ENCODE data around the gene GNG4. TPM values are rescaled to one million over a fixed set of nuclear protein-coding genes. Genes with fewer than 3 reads are reported as not detected.

GNG4 gene
- total RNA-seq, 4 donors from 2014 or later = 1.1 to 6.3 (median 4.6) TPM

DNA sequence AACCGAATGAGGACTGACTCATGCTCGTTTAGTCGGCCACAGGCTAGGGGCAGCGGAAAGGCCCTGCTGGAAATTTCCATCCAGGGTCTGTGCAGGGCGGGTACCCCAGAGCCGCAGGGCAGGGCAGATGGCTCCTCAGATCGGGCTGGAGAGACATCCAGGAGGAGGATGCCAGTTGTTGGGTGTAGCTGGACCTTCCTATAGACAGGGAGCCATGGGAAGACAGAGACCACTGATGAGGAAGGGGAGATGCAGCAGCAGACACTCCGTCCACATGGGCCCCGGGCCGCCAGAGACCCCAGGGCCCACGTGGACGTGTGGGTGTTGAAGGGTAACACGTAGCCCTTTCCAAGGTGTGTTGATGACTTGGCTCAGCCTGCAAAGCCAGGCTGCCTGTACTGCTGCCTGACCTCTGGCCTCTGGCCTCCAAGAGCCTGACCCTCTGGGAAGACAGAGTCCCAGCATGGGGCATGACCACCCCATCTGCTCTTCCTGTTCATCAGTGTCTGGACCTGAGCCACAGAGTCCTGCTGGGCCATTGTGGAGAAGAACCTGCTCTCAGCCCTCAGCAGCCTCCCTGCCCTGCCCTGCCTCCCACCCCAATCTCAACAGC is 4.8 kb downstream of the GNG4 start:
- H3K27ac ChIP-seq = no peak overlapping the region
- DNase-seq = no peak
- no peaks in the 10 kb centered on the region for H3K36me3 ChIP-seq
- WGBS, 2 donors = 70 to 75% methylated on average over 2 to 7 of the region's 13 CpGs
- intact Hi-C loops (cut with DNase I) = no loop called here
- no peak overlapping the region for H3K4me3 ChIP-seq
- peaks cover 0 to 60% (median 6%) of the 10 kb centered on the region in 4 donors for H3K27me3 ChIP-seq
- peaks cover 10 to 38% (median 17%) of the 10 kb centered on the region in 3 donors for H3K4me1 ChIP-seq
- H3K9me3 ChIP-seq = no peaks in the 10 kb centered on the region
- TF ChIP-seq, protein P1, sequence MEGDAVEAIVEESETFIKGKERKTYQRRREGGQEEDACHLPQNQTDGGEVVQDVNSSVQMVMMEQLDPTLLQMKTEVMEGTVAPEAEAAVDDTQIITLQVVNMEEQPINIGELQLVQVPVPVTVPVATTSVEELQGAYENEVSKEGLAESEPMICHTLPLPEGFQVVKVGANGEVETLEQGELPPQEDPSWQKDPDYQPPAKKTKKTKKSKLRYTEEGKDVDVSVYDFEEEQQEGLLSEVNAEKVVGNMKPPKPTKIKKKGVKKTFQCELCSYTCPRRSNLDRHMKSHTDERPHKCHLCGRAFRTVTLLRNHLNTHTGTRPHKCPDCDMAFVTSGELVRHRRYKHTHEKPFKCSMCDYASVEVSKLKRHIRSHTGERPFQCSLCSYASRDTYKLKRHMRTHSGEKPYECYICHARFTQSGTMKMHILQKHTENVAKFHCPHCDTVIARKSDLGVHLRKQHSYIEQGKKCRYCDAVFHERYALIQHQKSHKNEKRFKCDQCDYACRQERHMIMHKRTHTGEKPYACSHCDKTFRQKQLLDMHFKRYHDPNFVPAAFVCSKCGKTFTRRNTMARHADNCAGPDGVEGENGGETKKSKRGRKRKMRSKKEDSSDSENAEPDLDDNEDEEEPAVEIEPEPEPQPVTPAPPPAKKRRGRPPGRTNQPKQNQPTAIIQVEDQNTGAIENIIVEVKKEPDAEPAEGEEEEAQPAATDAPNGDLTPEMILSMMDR (IDR thresholded peaks at IDR 0.05) = no peak
- TF ChIP-seq POLR2A (IDR thresholded peaks at IDR 0.05) = no peak

DNA sequence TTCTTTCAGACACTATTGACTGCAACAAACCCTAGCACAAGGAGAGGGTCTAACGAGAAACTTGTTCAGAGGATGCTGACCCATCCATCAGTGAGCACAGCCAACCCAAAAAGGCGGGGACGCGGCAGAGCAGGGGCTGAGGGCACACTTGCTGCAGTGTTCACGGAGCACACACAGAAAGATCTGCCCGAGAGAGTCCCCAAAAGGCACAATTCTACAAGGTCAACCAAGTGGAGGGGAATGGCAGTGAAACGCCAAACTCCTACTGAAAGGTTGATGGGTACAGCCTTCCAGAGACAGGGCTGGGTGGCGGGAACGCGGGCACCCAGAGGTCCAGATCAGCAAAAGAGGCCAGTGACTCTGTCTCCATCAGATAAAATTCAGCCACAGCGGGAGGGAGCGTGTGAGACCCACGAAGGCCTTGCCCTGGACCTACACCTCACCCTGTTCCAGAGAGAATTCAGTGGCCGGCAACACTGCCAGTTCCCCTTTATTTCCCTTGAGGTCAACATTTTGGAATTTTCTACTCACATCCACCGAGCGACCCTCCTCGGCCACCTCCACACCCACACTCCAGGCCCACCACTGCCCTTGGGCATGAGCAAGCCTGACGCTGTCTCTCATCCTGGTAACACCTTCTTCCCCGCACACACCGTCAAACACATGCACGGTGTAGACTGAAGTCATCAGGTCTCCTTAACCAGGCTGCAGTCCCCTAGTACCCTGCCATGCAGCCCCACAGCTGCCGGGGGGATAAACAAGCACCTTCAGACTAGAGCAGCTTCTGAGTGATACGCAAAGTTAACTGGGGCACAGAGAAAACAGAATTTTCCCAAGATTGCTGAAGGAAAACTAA is 5.5 kb downstream of the GNG4 start:
- H3K4me1 ChIP-seq = peaks cover 6 to 31% (median 9%) of the 10 kb centered on the region in 3 donors
- WGBS, 2 donors = 92% methylated on average over 19 to 21 of the region's 23 CpGs
- no peak overlapping the region for H3K4me3 ChIP-seq
- TF ChIP-seq, protein P1 (IDR thresholded peaks at IDR 0.05) = no peak
- TF ChIP-seq POLR2A (IDR thresholded peaks at IDR 0.05) = no peak
- H3K9me3 ChIP-seq = no peaks in the 10 kb centered on the region
- DNase-seq = no peak
- peaks cover 0 to 53% (median 4%) of the 10 kb centered on the region in 4 donors for H3K27me3 ChIP-seq
- intact Hi-C loops (cut with DNase I) = no loop called here
- no peaks in the 10 kb centered on the region for H3K36me3 ChIP-seq
- H3K27ac ChIP-seq = no peak overlapping the region

DNA sequence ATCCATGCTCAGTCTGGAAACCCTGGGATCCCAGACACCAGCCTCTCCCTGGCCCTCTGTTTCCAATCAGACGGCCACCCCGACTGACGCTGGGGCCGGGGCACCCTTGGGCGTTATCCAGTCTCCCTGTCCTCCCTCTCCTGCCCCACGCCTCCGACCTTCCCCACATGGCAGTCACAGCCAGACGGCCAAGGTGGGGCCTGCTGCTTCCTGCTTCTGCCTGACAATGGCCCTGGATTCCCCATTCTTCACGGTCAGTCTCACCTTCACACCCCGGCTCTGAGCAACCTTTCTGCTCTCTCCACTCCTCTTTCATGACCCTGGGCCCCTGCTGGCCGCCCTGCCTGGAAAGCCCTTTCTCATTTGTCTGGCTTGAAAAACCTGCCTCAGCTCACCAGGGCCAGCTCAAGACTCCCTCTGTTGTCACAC is 6.6 kb downstream of the GNG4 start:
- TF ChIP-seq, protein P1 (IDR thresholded peaks at IDR 0.05) = no peak
- no peak for TF ChIP-seq POLR2A (IDR thresholded peaks at IDR 0.05)
- no peak for DNase-seq
- Histone ChIP-seq H3K4me3 (no peak overlapping the region), H3K27me3 (peaks cover 0 to 42% (median 0%) of the 10 kb centered on the region in 4 donors), H3K4me1 (peaks cover 0 to 19% (median 2%) of the 10 kb centered on the region in 3 donors), H3K27ac (peak overlapping the region; percentile 47 to 81 (median 56)), H3K36me3 (no peaks in the 10 kb centered on the region), H3K9me3 (no peaks in the 10 kb centered on the region)
- intact Hi-C loops (cut with DNase I) = no loop called here
- WGBS, 2 donors = 42% methylated on average over 11 of the region's 11 CpGs

DNA sequence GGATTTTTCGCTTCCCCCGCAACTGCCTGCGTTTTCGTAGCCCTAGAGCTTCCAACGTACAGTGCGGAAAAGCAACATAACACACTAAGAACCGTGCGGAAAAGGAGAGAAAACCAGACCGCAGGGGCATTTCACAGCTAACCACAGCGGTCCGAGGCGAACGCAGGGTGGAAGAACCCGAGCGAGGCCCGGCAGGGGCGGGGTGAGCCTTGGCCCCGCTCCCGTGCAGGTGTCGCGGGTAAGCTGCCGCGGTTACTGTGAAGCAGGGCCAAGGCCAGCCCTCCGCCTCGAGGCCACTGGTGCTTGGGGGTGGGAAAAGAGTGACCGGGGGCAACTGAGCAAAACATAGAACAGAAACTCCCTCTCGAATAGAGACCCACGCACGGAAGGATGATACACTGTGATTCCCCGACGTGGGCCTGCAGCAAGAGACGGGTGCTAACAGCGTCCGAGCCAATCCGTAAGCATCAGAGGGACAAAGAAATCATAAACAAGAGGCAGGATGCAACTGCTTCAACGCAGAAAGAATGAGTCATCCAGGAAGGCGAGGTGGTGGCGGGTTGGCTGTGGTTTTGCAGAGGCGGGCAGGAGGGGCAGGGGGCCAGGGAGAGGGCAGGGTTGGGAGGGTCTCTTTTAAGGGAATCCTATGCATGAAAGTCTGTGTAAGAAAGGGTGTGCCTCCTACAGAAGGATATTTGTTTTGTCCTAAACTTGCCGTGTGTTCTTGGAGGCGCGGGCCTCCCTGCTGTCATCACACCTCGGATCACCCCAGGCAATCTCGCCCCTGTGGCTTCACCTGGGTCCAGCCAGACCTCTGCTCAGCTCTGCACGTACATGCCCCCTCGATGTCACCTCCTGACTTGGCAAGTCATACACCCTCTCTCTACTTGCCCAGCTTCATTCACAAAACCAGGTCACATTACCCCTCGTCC is 7.3 kb downstream of the GNG4 start:
- Histone ChIP-seq H3K36me3 (no peaks in the 10 kb centered on the region), H3K4me1 (peaks cover 0 to 18% (median 2%) of the 10 kb centered on the region in 3 donors), H3K9me3 (no peaks in the 10 kb centered on the region), H3K27me3 (peaks cover 0 to 35% (median 0%) of the 10 kb centered on the region in 4 donors), H3K27ac (peak overlapping the region; percentile 47 to 81 (median 56)), H3K4me3 (peak overlapping the region in 3 of 4 donors; percentile 10 to 53 (median 34))
- DNase-seq = no peak
- intact Hi-C loops (cut with DNase I) = no loop called here
- WGBS, 2 donors = 17 to 32% methylated on average over 22 to 23 of the region's 47 CpGs
- TF ChIP-seq, protein P1 (IDR thresholded peaks at IDR 0.05) = no peak
- TF ChIP-seq POLR2A (IDR thresholded peaks at IDR 0.05) = no peak

All from esophagus squamous epithelium (tissue), 5 donors.